ENCODE data around the gene FAM240A.

DNA sequence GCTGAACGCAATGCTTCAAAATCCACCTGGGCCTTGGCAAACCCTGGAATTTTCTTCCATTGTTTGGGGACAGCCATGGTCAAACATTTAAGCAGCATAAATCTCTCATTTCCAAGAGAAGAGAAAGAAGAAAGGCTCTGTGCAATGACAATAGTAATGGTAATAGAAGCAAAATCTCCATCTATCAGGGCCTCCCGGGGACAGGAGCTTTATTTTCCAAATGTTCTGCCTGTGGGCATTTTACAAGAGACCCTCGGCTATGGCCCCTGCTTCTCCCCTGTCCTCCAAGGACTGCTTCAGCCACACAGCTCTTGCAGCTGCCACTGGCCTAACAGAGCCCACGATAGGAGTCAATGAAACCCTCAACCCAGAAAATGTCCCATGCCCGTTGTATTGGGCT lies 12.7 kb upstream of the FAM240A start:
- TF ChIP-seq, protein P1, sequence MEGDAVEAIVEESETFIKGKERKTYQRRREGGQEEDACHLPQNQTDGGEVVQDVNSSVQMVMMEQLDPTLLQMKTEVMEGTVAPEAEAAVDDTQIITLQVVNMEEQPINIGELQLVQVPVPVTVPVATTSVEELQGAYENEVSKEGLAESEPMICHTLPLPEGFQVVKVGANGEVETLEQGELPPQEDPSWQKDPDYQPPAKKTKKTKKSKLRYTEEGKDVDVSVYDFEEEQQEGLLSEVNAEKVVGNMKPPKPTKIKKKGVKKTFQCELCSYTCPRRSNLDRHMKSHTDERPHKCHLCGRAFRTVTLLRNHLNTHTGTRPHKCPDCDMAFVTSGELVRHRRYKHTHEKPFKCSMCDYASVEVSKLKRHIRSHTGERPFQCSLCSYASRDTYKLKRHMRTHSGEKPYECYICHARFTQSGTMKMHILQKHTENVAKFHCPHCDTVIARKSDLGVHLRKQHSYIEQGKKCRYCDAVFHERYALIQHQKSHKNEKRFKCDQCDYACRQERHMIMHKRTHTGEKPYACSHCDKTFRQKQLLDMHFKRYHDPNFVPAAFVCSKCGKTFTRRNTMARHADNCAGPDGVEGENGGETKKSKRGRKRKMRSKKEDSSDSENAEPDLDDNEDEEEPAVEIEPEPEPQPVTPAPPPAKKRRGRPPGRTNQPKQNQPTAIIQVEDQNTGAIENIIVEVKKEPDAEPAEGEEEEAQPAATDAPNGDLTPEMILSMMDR (IDR thresholded peaks at IDR 0.05), result no peak
- TF ChIP-seq POLR2A (IDR thresholded peaks at IDR 0.05) (no peak), EP300 (IDR thresholded peaks at IDR 0.05) (no peak)

All from ovary (tissue), 3 donors.